AML-193 (cell line): ENCODE data around the gene SCFD2.
"Not testable (repeated sequence)": the region's sequence is repeated elsewhere in the genome, so short reads cannot be mapped to it uniquely, and the experiment has no call there.

ENCODE experiments used
- DNase-seq, 2 experiments: peaks; one replicate each; lab custom pipeline; 2025; lab: John Stamatoyannopoulos, UW

Gene SCFD2

GRCh38 chr4:53101191-53101581 is 264.7 kb downstream of the SCFD2 start:
- DNase-seq = no peak

GRCh38 chr4:53100501-53101190 is 265.2 kb downstream of the SCFD2 start:
- DNase-seq = no peak

- no peak for DNase-seq
Measured at GRCh38 chr4:53098681-53099121, 267.2 kb downstream of the SCFD2 start.

- no peak for DNase-seq
Measured at GRCh38 chr4:53094040-53094439, 271.8 kb downstream of the SCFD2 start.

- DNase-seq = no peak
Measured at GRCh38 chr4:53089936-53090729, 275.7 kb downstream of the SCFD2 start.

GRCh38 chr4:53088152-53088551 is 277.7 kb downstream of the SCFD2 start:
- no peak for DNase-seq

- DNase-seq = no peak
Measured at GRCh38 chr4:53076374-53076958, 289.4 kb downstream of the SCFD2 start.

- no peak for DNase-seq
Measured at GRCh38 chr4:53075162-53075785, 290.6 kb downstream of the SCFD2 start.

GRCh38 chr4:53068755-53069330 is 297.0 kb downstream of the SCFD2 start:
- DNase-seq = no peak

- no peak for DNase-seq
Measured at GRCh38 chr4:53067125-53067802, 298.6 kb downstream of the SCFD2 start.

- DNase-seq = no peak
Measured at GRCh38 chr4:53066155-53066554, 299.7 kb downstream of the SCFD2 start.

- DNase-seq = no peak
Measured at GRCh38 chr4:53064609-53065008, 301.3 kb downstream of the SCFD2 start.

- DNase-seq = no peak
Measured at GRCh38 chr4:53061091-53061850, 304.6 kb downstream of the SCFD2 start.

GRCh38 chr4:53060278-53060677 is 305.6 kb downstream of the SCFD2 start:
- DNase-seq = no peak

- DNase-seq = no peak
Measured at GRCh38 chr4:53059871-53060270, 306.0 kb downstream of the SCFD2 start.

GRCh38 chr4:53059256-53059655 is 306.6 kb downstream of the SCFD2 start:
- no peak for DNase-seq

GRCh38 chr4:53057679-53058078 is 308.2 kb downstream of the SCFD2 start:
- DNase-seq = no peak

GRCh38 chr4:53057108-53057507 is 308.8 kb downstream of the SCFD2 start:
- DNase-seq = not testable (repeated sequence)

GRCh38 chr4:53055716-53056403 is 310.0 kb downstream of the SCFD2 start:
- DNase-seq = no peak

GRCh38 chr4:53055274-53055673 is 310.6 kb downstream of the SCFD2 start:
- DNase-seq = no peak
